Ascending aorta (tissue), 2 donors: ENCODE measurements around the gene PDE1C. TPM values are rescaled to one million over a fixed set of nuclear protein-coding genes. Genes with fewer than 3 reads are reported as not detected.

Experiments used
- DNase-seq, 2 donors: peaks; one replicate each; pipeline ENCODE4 v3.0.0-alpha.2; 2019; ENCODE audit warnings: low spot score in 2 of 2
- H3K27ac ChIP-seq, 2 donors: fragments of 200-600 bp; sonication (generic); one replicate each; pipeline ENCODE4 v1.5.1; 2016 to 2017; ENCODE audit warnings: mild to moderate bottlenecking in 1 of 2
- H3K27me3 ChIP-seq: fragments of 200-600 bp; sonication (generic); one replicate; pipeline ENCODE4 v1.5.1; 2017
- H3K36me3 ChIP-seq, 2 donors: fragments of 200-600 bp; sonication (generic); one replicate each; pipeline ENCODE4 v1.5.1; 2016
- H3K4me1 ChIP-seq, 2 donors: fragments of 200-600 bp; sonication (generic); one replicate each; pipeline ENCODE4 v1.5.1; 2016 to 2017; ENCODE audit warnings: mild to moderate bottlenecking in 1 of 2
- H3K4me3 ChIP-seq, 2 donors: fragments of 200-600 bp; sonication (generic); one replicate each; pipeline ENCODE4 v1.5.1; 2016 to 2017; ENCODE audit warnings: mild to moderate bottlenecking in 1 of 2
- H3K9me3 ChIP-seq, 2 donors: fragments of 200-600 bp; sonication (generic); one replicate each; pipeline ENCODE4 v1.5.1; 2016
- CTCF ChIP-seq, 3 experiments: fragments of 200-600 bp in 2 of 3; fragments of 450-650 bp in 1 of 3; sonication (generic) in 2 of 3; IDR thresholded peaks; one replicate each; pipeline ENCODE4 v1.5.1; 2016 to 2019; ENCODE audit warnings: antibody characterized with exemption in 3 of 3, mild to moderate bottlenecking in 1 of 3, moderate library complexity in 1 of 3
- intact Hi-C: fragments of 100-400 bp; cut with DNase I; formaldehyde crosslinking; loops from one replicate; pipeline ENCODE4 v1.15.1; 2023
- total RNA-seq: library from RNA; depleted of rRNA; stranded (reverse); fragments of >200 nt; gene quantifications from one replicate; pipeline ENCODE4 v1.1.0, GENCODE V29; 2016

Gene PDE1C
- total RNA-seq, 1 donor from 2014 or later: 1.4 TPM

GRCh38 chr7:31788883-31789680 lies 281.1 kb downstream of the PDE1C start:
- TF ChIP-seq CTCF (IDR thresholded peaks at IDR 0.05): no peak
- Histone ChIP-seq H3K9me3 (no peaks in the 10 kb centered on the region), H3K4me1 (no peaks in the 10 kb centered on the region), H3K27me3 (no peaks in the 10 kb centered on the region), H3K27ac (no peak overlapping the region), H3K36me3 (no peaks in the 10 kb centered on the region), H3K4me3 (no peak overlapping the region)
- intact Hi-C loops: no loop called here
- DNase-seq: no peak

GRCh38 chr7:31788445-31788844 lies 281.8 kb downstream of the PDE1C start:
- Histone ChIP-seq H3K36me3 (no peaks in the 10 kb centered on the region), H3K4me1 (no peaks in the 10 kb centered on the region), H3K27me3 (no peaks in the 10 kb centered on the region), H3K27ac (no peak overlapping the region), H3K4me3 (no peak overlapping the region), H3K9me3 (no peaks in the 10 kb centered on the region)
- no peak for DNase-seq
- intact Hi-C loops: no loop called here
- TF ChIP-seq CTCF (IDR thresholded peaks at IDR 0.05): no peak

DNA sequence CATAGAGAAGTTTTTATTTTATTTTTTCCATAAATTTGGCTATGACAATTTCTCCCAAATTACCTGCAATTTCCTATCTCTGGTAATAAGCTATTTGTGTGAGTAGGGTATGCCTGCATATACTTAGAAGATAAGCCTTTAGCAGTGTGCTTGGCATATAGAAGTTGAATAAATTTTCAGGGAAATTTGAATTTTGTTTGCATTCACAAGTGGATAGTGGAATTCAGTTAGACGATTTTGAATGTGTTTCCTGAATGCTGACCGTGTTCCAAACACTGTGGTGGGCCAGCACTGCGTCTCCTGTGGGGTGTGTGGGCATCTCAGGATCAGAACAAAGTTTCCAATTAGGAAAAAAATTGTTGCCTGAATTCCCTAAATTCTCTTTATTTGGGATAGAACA lies 283.9 kb downstream of the PDE1C start:
- no peak for DNase-seq
- Histone ChIP-seq H3K4me3 (no peak overlapping the region), H3K4me1 (no peaks in the 10 kb centered on the region), H3K9me3 (no peaks in the 10 kb centered on the region), H3K36me3 (no peaks in the 10 kb centered on the region), H3K27me3 (no peaks in the 10 kb centered on the region), H3K27ac (no peak overlapping the region)
- intact Hi-C loops: no loop called here
- TF ChIP-seq CTCF (IDR thresholded peaks at IDR 0.05): no peak

DNA sequence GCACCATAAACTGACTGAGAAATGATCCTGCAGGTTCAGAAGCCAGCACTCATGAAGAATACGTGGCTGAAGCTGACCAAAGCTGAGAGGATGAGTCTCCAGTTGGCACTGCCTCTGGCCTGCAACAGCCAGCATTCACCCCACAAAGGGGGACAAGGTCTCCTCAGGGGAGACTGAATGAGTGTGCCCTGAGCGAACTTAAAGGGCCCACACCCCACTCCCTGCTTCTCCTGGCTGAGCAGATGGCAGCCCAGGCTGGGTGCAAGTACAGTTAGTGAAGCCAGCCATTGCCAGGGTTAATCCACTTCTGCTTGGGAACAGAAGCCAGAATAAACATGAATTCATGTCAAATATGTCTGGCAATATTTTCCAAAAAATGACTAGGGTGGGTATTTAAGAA lies 285.1 kb downstream of the PDE1C start:
- no peak for TF ChIP-seq CTCF (IDR thresholded peaks at IDR 0.05)
- Histone ChIP-seq H3K9me3 (no peaks in the 10 kb centered on the region), H3K4me3 (no peak overlapping the region), H3K36me3 (no peaks in the 10 kb centered on the region), H3K4me1 (no peaks in the 10 kb centered on the region), H3K27me3 (no peaks in the 10 kb centered on the region), H3K27ac (no peak overlapping the region)
- intact Hi-C loops: no loop called here
- DNase-seq: no peak

- no peak overlapping the region for H3K4me3 ChIP-seq
- H3K4me1 ChIP-seq: no peaks in the 10 kb centered on the region
- DNase-seq: no peak
- no peak overlapping the region for H3K27ac ChIP-seq
- H3K36me3 ChIP-seq: no peaks in the 10 kb centered on the region
- H3K27me3 ChIP-seq: no peaks in the 10 kb centered on the region
- H3K9me3 ChIP-seq: no peaks in the 10 kb centered on the region
- TF ChIP-seq CTCF (IDR thresholded peaks at IDR 0.05): no peak
- intact Hi-C loops: no loop called here
These were observed 287.0 kb downstream of the PDE1C start for GRCh38 chr7:31783221-31783620.
